GM10847 (cell line): ENCODE results near the gene NRF1.

Experiments
- POLR2A ChIP-seq: IDR thresholded peaks from 2 replicates; pipeline ENCODE4 v1.6.1; 2011; ENCODE audit not compliant: insufficient read length; ENCODE audit errors: extremely low read depth

NRF1 gene

DNA sequence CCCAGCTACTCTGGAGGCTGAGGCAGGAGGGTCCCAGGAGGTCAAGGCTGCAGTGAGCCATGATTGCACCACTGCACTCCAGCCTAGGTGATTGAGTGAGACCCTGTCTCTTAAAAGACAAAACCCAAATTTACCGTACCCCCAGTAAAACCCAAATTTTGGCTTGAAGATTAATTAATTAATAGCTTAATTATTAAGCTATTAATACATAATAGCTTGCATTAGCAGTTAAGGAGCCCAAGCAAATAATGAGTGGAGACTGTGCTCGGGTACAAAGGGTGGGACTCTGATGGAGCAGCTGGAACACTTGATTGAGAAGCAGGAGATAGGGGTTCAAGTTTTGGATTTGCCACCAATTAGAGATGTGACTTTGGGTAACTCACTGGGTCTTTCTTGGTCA, 28.9 kb downstream of the NRF1 start:
- TF ChIP-seq POLR2A: no peak

DNA sequence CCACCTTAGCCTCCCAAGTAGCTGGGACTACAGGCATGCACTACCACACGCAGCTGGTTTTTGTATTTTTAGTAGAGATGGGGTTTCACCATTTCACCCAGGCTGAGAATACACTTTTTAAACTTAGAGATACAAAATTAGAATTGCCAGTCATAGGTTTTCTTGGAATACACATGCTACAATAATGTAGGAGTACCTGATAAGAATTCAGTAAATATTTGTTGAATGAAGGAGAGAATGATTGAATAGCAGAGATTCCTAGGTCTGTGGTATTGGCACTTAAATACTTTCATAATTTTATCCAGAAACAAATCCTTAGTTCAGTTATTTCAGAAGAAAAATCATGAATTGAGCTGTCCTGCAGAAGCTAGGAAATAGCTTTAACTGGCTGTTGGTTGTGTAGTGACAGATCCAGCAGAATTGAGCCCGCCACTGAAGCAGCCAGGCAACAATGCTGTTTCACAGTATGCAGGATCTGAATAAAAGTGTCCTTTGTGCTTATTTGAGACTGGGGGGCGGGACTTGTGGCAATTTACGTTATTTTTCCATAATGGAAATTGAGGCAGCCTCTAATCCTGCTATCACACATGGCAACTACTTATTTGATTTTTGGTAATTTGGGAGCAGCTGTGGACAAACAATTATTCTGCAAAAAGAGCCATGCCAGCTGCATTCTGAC, 31.5 kb downstream of the NRF1 start:
- TF ChIP-seq POLR2A: no peak

DNA sequence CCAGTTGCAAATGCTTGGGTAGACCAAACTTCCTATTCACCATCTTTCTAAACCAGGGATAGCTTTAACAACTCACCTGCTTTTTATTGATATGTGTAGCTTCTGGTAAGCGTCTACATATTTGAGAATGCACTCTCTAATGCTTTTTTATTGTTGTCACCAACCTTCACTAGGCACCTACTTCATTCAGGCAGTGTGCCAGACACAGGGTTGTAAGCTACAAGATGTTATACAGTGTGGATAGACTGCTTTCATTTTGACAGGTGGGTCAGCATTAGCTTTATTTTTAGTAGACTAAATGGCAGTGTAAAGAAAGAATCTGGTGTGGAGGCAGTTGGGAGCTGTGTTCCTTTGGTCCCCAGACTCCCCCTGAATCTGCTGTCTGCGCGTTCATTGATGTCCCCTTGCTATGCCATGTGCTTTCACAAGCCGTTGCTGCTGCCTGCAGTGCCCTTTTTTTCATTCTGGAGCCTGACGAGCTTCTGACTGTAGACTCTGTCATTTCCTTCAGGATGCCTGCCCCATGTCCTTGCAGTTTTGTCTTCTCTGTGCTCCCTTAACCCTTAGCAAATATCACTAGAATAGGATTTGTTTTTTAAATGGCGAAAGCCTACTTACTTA, 32.1 kb downstream of the NRF1 start:
- no peak for TF ChIP-seq POLR2A

DNA sequence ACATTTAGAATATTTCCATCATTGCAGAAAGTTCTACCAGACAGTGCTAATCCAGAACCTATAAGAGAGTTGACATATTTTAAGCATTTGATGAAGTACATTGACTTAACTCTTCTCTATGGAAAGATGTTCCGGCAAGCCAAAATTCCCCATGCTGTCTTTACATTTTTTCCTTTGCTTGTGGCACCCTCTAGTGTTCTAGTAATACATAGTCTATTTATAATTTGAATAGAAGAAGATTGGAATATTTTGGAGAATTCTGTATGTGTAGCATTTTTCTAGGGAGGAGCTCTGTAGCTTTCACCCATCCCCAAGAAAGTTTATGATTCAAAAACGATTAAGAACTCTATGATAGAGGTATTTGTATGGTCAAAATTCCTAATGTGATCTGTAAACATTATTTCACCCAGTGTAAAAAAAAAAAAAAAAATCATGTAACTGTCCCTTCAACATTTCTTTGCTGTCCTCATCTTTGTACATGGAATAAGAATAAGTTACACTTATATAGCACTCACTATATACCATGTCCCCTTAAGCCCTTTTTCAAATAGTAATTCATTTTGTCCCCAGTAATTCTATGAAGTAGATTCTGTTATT, 33.2 kb downstream of the NRF1 start:
- TF ChIP-seq POLR2A: no peak

DNA sequence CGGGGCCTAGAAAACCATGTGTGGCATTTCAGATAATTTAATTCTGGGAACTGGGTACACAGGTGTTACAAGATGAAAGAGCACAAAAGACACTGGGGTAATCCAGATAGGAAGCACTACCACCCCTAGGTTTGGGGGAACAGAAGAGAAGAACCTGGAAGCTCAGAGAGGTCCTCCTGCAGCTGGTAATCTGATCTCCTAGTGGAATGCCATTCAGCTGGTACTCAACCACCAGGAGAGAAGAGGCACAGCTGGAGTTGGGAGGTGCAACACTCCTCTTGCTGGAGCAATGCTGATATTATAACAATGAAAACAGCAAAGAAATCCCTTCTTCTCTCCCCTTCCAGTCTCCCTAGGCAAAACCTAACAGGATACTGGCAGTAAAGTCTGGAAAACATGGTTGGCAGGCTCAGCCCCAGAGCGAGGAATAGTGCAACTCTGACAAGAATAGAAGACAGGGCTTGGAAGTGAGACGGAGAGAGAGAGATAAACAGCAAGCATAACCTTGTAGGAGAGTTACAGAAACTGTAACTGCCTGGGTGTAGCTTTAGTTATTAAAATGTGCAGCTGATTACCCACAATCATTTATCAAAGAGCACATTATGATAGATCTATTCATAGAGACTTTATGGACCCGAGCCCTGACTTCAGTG, 35.0 kb downstream of the NRF1 start:
- TF ChIP-seq POLR2A: no peak

DNA sequence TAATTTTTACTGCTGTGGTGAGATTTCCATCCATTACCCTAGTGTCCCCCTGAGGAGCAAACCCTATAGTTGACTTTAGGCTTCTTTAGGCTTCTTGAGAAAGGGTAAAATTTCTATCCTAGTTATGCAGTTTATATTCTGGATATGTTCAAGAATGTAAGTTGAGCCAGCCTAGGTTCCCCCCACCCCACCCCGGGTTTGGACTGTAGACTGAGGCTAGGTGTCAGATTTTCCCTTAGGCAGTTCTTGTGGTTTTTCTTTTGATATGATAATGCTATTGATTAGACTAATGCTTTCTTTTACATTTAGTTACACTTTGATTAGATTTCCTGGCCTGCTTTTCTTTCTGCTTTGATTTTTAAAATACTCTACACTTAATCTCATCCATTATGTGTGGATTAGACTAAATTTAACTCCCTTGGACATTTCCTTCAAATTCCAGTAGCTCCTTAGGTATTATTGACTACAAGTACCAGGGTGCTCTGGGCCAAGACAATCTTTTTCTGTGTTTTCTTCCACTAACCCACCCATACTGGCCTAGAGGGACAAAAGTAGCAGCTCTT, 37.7 kb downstream of the NRF1 start:
- TF ChIP-seq POLR2A: no peak

DNA sequence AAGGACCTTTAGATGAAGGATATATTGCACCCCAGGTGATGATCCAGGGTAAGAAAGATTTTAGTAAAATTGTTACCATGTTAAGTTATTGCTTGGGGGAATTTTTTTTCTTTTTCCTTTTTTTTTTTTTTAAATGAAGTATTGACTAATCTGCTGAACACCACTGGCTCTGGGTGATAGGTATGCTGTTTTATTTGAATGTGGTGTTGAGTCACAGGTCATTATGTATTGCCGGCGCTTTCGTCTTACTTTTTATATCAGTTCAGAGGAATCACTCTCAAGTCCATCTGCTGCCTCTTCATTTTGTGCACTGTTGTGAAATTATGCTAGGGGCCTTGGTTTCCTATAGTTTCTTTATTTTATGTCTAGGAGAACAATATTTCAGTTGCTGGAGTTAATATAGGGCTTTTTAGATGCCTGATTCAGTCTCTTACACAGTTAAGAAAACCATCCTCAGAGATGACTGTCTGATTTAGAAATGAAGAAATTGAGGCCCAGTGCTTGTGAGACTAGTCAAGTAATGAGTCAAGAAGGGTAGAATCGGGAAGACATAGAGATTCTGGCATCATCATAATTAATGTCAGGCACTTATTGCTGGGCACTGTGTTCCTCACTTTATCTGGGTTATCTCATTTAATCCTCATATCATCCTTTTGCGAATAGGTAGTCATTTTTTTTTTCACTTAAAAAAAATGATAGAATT, 38.7 kb downstream of the NRF1 start:
- no peak for TF ChIP-seq POLR2A

DNA sequence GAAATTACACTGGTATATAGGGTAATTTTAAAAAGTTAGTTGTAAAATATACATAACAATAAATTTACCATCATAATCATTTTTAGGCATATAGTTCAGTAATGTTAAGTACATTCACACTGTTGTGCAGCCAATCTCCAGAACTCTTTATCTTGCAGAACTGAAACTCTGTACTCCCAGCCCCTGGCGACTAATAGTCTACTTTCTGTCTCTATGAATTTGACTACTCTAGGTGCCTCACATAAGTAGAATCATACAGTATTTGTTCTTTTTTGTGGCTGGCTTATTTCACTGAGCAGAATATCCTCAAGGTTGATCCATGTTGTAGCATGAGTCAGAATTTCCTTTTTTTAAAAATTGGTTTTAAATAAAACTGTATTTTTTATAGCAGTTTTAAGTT, 41.4 kb downstream of the NRF1 start:
- no peak for TF ChIP-seq POLR2A

DNA sequence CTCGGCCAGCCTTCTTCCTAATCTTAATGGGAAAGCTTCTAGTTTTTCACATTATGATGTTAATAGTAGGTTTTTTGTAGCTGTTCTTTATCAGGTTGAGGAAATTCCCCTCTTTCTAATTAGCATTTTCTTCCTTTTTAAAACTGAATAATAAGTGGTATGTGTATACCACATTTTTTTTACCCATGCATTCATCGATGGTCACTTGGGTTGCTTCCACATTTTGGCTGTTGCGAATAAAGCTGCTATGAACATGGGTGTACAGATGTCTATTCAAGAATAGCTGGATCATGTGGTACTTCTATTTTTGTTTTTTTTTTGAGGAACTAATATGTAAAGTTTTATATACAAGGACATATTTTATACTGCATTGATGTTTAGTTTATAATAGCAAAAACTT, 44.3 kb downstream of the NRF1 start:
- TF ChIP-seq POLR2A: no peak

DNA sequence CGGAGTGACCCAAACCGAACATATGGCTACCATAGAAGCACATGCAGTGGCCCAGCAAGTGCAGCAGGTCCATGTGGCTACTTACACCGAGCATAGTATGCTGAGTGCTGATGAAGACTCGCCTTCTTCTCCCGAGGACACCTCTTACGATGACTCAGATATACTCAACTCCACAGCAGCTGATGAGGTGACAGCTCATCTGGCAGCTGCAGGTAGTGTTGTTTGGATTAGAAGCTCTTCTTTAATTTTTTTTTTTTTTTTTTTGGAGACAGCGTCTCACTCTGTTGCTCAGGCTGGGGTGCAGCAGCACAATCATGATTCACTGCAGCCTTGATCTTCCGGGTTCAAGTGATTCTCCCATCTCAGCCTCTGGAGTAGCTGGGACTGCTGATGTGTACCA, 45.8 kb downstream of the NRF1 start:
- no peak for TF ChIP-seq POLR2A

DNA sequence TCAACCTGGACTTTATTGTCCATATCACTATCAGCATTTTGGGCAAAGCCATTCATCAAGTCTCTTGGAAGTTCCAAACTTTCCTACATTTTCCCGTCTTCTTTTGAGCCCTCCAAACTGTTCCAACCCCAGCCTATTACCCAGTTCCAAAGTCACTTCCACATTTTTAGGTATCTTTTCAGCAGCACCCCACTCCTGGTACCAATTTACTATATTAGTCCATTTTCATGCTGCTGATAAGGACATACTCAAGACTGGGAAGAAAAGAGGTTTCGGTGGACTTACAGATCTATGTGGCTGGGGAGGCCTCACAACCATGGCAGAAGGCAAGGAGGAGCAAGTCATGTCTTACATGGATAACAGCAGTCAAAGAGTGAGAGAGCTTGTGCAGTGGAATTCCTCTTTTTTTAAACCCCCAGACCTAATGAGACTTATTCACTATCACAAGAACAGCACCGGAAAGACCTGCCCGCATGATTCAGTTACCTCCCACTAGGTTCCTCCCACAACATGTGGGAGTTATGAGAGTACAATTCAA, 50.2 kb downstream of the NRF1 start:
- TF ChIP-seq POLR2A: no peak

DNA sequence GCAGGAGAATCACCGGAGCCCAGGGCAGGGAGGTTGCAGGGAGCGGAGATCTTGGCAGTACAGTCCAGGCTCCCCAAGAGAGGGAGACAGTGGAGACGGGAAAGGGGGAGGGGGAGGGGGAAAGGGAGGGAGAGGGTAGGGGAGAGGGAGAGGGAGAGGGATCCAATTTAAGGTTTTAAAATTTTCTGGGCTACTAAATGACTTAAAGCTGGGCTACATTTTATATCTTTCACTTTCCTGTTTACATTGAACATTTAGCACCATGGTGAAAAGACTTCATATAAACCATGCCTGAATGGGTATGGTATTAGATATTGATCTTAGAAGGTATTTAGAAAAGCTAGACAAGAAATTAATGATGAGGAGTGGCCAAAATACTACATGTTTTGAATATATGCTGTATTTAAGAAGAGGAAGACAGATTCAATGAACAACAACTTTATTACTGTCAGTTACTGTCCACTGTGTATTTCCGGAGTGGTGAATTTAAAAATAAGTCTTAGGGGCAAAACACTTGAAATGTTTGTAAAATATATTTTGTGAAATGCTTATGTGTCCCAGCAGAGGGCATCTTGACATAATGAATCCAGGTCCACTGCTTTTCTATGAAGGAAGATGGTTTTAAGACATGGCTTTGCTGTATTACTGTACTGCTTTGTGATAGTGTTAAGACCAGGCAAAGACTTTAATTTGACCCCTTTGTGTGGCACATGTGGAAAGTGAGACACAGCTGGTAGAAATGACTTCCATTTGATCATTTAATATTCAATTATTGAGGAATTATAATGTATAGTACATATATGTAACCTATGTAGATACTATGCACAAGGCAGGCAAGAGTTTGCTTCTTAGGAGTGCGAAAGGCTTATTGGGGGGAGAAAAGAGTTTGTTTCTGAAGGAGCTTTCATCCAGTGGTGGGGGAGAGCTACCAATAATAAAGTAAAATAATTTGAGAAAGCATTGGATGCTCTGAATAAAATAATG, 52.8 kb downstream of the NRF1 start:
- no peak for TF ChIP-seq POLR2A

DNA sequence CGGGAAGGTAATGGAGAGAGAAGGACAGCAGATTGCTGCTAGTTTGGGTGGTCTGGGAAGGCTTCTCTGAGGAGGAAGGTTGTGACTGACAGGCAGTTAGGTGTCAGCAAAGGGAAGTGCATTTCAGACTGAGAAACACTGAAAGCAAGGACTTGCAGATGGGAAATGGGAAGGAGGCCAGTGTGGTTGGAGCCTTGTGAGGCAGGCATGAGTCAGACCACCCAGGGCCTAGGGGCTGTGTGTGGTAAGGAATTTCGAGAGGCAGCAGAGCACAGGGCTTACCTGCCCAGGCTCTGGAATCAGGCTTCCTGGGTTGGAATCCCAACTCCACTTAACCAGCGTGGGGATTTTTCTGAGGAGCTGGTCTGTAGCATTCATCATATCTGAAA, 53.5 kb downstream of the NRF1 start:
- TF ChIP-seq POLR2A: no peak

DNA sequence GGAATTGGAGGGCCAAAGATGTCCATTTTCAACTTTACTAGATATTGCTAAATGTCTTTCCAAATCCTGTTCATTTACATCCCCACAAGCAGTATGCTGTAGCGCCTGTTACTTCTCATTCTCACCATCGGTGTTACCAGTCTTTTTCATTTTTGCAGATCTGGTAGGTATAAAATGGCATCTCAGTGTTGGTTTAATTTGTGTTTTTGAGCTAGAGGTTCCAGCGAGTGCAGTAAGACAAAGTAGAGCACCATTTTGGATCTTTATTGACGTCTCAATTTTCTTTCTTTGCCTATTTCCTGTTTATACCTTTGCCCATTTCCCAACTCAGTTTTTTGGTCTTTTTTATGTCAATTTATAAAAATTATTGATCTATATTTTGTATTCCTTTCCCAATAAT, 55.6 kb downstream of the NRF1 start:
- TF ChIP-seq POLR2A: no peak

DNA sequence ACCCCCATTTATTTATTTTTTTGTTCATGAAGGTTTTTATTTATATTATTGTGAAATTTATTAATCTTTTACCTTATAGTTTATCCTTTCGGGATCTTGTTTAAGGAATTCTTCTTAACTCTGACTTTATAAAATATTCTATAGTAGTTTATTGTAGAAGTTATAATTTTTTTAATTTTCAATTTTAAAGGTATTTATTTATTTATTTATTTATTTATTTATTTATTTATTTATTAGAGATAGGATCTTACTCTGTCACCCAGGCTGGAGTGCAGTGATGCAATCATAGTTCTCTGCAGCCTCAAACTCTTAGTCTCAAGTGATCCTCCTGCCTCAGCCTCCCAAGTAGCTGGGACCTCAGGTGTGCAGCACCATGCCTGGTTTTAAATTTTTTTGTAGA, 56.0 kb downstream of the NRF1 start:
- TF ChIP-seq POLR2A: no peak
